ENCODE measurements around the gene IQGAP3.
A peak's percentile ranks its signal among the peaks of the same experiment; 100 is the strongest.

The IQGAP3 gene

DNA sequence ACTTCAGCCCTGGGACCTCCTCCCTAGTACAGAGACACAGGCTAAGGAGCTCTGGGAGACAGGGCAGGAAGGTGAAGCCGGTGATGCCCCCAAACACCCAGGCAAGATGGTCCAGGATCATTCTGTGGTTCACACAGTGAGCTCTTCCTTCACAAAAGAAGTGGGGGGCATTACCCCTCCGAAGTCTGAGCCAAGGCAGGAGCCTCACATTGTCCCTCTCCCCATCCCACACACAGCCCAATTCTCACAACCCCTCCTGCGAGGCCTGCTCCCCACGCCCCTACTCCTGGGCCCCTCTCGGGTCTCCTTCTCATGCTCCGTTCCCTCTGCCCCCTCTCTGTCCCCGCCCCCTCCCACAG, 82.5 kb downstream of the IQGAP3 start:
- H3K4me1 Mint-ChIP-seq (ENCODE audit: low read depth) = peaks cover 69% of the 10 kb centered on the region

DNA sequence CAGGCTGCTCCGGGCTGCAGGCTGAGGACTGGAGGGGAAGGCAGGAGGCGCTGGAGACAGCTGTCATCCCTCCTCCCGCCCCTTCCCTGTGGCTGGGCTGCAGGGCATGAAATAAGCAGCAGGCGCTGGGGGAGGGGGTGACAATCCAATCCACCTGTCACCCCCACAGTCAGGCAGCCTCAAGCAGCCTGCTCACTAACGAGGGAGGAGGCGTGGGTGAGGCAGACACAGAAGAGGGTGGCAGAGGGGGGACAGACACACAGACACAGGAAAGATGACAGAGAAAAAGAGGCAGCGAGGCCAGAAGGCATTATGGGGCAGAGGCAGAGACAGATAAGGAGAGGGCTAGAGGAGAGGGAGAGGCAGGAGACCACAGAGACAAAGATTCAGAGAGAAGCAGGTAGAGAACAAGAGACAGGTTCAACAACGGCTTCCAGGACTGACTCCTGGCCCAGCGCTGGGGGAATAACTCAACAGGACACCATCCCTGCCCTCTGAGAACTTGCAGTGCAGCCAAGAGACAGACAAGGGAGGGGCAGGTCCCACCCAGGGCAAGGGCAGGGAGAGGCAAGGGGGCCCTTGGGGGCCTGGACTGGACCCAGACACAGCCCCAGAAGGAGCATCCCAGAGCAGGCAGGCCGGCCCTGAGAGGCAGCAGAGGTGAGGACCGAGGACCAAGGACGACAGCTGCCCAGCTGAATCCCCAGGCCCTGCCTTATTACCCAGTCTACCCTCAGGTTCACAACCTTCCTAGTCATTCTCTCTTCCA, 83.0 kb downstream of the IQGAP3 start:
- Mint-ChIP-seq H3K4me3 (peak overlapping the region; percentile 69), H3K36me3 (ENCODE audit: low read depth) (peaks cover 15% of the 10 kb centered on the region), H3K27me3 (ENCODE audit: low read depth) (no peaks in the 10 kb centered on the region), H3K9me3 (no peaks in the 10 kb centered on the region), H3K27ac (peak overlapping the region; percentile 79), H3K4me1 (ENCODE audit: low read depth) (peaks cover 68% of the 10 kb centered on the region)

More for the DNA sequence above, 82.5 kb downstream of the IQGAP3 start:
- Mint-ChIP-seq H3K27me3 (ENCODE audit: low read depth) (no peaks in the 10 kb centered on the region), H3K4me3 (no peak overlapping the region), H3K9me3 (no peaks in the 10 kb centered on the region), H3K36me3 (ENCODE audit: low read depth) (peaks cover 15% of the 10 kb centered on the region), H3K27ac (peak overlapping the region; percentile 67)

DNA sequence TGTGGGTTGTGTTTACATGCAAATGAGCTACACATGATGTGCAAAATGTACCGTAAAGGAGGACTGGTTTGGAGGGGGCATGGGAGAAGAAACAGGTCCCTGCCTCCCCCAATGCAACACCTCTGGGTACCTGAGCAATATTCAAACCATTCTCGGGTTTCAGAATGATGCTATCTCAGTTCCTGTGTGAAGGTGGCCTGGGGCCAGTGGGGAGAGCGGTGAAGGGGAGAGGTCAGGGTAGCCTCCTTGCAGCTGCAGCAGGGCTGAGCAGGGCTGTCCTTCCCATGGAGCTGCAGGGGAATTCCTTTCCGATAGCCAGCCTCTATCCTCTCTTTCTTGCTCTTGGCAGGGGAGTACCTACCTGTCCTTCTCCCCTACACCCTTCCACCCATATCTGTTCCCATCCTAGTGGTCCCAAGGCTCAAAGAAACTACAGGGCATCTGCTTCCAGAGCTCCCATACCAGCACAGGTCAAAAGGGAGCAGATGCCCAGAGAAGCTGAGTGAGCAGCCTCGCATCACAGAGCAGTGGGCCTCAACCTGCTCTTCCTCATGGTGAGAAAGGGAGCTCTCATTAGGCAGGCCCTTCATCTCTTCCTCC, 83.7 kb downstream of the IQGAP3 start:
- Mint-ChIP-seq H3K36me3 (ENCODE audit: low read depth) (peaks cover 15% of the 10 kb centered on the region), H3K27ac (peak overlapping the region; percentile 79)

DNA sequence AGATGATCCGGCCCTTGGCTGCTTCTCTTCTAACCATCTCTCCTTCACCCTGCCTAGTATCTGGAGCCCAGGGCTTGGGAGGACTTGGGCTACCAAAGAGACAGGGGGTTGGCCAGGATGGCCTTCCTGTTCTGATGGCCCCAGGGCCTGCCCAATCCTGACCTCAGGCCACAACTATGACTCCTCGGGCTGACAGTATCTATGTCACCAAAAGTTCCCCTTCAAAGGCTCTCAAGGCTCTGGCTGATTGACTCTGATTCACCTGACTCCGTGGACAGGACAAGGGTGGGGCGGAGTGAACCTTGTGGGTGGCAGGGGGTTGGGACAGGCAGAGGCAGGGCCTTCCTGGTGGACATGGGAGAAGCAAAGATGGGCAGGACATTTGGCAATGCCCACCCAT, 84.5 kb downstream of the IQGAP3 start:
- Mint-ChIP-seq H3K36me3 (ENCODE audit: low read depth) (peaks cover 13% of the 10 kb centered on the region), H3K9me3 (no peaks in the 10 kb centered on the region), H3K4me3 (peak overlapping the region; percentile 69), H3K27ac (peak overlapping the region; percentile 81), H3K27me3 (ENCODE audit: low read depth) (no peaks in the 10 kb centered on the region), H3K4me1 (ENCODE audit: low read depth) (peaks cover 60% of the 10 kb centered on the region)

More for the DNA sequence above, 83.7 kb downstream of the IQGAP3 start:
- no peaks in the 10 kb centered on the region for H3K27me3 Mint-ChIP-seq (ENCODE audit: low read depth)
- H3K4me1 Mint-ChIP-seq (ENCODE audit: low read depth) = peaks cover 62% of the 10 kb centered on the region
- H3K9me3 Mint-ChIP-seq = no peaks in the 10 kb centered on the region
- H3K4me3 Mint-ChIP-seq = peak overlapping the region; percentile 69

DNA sequence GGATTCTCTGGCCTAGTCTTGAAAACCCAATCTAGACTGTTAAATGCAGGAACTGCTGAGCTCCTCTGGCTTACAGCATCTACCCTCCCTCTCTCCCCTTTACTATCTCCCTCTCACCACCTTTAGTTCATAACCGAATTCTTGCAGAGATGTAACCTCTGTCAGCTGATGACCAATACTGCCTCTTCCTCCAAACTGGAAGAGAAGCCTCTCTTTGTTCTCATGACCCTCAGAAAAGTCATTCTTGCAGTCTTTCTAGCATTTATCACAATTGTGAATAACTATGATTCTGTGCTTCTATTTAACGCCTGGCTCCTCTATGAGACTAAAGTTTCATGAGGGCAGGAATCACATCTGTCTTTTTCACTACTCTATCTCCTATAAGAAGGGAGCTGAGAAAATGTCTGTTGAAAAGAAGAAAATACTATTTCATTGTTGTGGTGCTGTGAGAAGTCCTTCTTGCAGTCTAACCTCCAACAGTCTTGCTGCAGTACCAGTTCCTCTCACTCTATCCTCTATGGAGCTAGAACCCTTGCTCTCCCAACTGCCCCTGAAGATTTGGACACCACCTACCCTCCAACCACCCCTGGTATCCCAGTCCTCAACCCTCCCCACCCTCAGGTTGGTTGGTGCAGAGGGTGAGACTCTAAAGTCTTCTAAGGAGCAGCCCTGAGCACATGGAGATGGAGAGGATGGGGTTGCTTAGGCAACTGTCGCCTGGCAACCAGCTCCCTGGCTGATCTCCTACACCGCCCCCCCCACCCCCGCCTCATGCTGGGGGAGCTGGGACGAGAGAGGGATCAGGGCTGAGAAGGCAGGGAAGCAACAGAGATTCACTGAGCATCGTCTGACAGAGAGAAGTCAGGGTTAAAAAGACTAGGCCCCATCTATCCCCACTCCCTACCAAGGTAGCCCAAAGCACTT, 85.7 kb downstream of the IQGAP3 start:
- Mint-ChIP-seq H3K9me3 (no peaks in the 10 kb centered on the region), H3K36me3 (ENCODE audit: low read depth) (peaks cover 13% of the 10 kb centered on the region), H3K27ac (no peak overlapping the region), H3K4me1 (ENCODE audit: low read depth) (peaks cover 59% of the 10 kb centered on the region), H3K4me3 (no peak overlapping the region), H3K27me3 (ENCODE audit: low read depth) (no peaks in the 10 kb centered on the region)

DNA sequence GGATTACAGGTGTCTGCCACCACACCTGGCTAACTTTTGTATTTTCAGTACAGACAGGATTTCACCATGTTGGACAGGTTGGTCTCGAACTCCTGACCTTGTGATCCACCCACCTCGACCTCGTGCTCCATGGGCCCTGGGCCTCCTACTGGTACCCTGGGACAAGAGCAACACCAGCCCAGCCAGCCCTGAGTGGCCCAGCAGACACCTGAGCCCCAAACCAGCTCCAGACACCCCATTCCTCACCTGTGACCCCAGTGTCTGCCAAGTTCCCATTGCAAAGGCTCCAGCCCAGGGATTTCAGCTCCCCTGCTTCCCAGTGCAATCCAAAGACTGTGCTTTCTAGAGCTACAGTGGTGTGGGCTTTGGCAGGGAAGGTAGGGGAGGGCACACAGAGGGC, 86.4 kb downstream of the IQGAP3 start:
- no peak overlapping the region for H3K27ac Mint-ChIP-seq
- peaks cover 19% of the 10 kb centered on the region for H3K36me3 Mint-ChIP-seq (ENCODE audit: low read depth)
- no peaks in the 10 kb centered on the region for H3K27me3 Mint-ChIP-seq (ENCODE audit: low read depth)
- H3K4me3 Mint-ChIP-seq = no peak overlapping the region
- H3K4me1 Mint-ChIP-seq (ENCODE audit: low read depth) = peaks cover 61% of the 10 kb centered on the region
- H3K9me3 Mint-ChIP-seq = no peaks in the 10 kb centered on the region

DNA sequence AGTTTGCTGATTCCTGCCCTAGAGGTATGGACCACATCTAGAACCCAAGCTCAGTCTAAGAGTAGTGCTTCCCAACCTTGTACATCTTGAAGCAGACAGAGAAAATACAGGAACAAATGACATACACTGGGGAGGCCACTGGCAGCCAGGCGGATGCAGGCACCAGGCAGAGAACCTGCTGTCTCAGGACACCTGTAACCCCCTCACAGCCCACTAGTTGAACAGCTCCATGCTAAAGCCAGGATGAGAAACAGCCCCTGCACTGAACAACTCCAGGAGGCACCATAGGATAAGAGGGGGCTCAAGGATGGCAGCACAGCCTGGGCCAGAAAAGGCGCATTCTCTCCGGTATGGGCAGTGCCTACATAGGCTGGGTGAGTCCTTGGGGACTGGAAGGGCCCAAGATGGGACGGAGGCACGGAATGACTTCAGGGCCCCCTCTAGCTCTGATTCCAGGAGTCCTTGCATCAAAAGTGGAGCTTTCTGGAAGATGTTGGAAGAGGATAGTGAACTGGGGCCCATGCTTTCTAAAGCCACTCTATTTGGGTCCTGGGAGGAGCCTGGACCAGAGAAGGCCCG, 87.8 kb downstream of the IQGAP3 start:
- Mint-ChIP-seq H3K4me3 (no peak overlapping the region), H3K27ac (no peak overlapping the region), H3K4me1 (ENCODE audit: low read depth) (peaks cover 59% of the 10 kb centered on the region), H3K27me3 (ENCODE audit: low read depth) (no peaks in the 10 kb centered on the region), H3K9me3 (no peaks in the 10 kb centered on the region), H3K36me3 (ENCODE audit: low read depth) (peaks cover 33% of the 10 kb centered on the region)

DNA sequence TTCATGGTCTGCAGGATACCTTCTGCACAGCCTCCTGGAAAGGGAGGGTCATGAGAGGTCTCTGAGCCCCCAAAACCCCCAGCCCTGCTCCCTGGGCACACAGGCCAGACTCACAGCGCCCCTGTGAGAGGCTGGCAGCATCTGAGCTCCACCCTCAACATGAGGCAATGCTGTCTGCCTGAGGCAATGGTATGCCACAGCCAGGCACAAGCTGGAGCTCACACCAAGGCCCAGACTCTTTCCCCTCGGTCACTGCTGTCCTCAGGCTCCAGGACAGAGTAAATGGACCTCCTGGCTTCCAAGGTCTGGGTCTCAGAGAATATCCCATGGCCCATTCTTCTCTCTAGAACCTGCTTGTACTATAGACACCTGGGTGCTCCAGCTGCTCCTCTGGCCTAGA, 89.0 kb downstream of the IQGAP3 start:
- H3K27ac Mint-ChIP-seq = no peak overlapping the region

DNA sequence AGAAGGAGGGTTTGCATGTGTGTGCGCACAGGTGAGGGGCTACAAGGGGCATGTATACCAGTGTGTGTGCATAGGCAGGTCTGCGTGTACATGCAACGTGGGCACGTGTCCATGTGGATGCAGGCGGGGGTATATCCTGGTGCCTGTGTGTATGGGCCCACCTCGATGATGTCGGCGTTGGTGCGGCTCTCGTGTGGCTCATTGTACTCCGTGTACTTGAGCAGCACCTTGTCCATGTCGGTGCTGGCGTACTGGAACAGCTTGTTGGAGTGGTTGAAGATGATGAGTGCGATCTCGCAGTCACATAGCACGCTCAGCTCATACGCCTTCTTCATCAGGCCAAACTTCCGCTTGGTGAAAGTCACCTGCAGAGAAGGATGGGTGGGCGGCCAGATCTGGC, 90.1 kb downstream of the IQGAP3 start:
- no peak overlapping the region for H3K4me3 Mint-ChIP-seq
- no peak overlapping the region for H3K27ac Mint-ChIP-seq
- no peaks in the 10 kb centered on the region for H3K27me3 Mint-ChIP-seq (ENCODE audit: low read depth)
- H3K9me3 Mint-ChIP-seq = no peaks in the 10 kb centered on the region
- peaks cover 46% of the 10 kb centered on the region for H3K36me3 Mint-ChIP-seq (ENCODE audit: low read depth)
- H3K4me1 Mint-ChIP-seq (ENCODE audit: low read depth) = peaks cover 40% of the 10 kb centered on the region

More for the DNA sequence above, 89.0 kb downstream of the IQGAP3 start:
- no peaks in the 10 kb centered on the region for H3K9me3 Mint-ChIP-seq
- H3K36me3 Mint-ChIP-seq (ENCODE audit: low read depth) = peaks cover 42% of the 10 kb centered on the region
- peaks cover 48% of the 10 kb centered on the region for H3K4me1 Mint-ChIP-seq (ENCODE audit: low read depth)
- no peak overlapping the region for H3K4me3 Mint-ChIP-seq
- no peaks in the 10 kb centered on the region for H3K27me3 Mint-ChIP-seq (ENCODE audit: low read depth)

DNA sequence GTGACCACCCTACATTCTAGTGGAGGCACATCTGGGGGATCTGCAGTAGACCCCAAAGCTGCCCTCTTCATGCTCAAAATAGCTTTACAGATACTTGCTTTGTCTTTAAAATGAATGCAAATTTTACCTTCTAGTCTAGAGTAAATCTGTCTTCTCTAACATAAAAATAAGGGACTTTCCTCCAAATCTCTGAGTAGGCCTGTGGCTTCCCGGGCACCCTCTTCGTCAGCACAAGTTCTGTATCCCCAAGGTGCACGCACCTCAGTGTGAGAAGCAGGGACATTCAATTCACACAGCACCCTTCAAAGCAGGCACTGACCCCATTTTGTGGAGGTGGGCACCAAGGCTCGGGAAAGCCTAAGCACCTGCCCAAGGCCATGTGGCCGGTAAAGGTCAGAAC, 90.8 kb downstream of the IQGAP3 start:
- Mint-ChIP-seq H3K9me3 (no peaks in the 10 kb centered on the region), H3K36me3 (ENCODE audit: low read depth) (peaks cover 49% of the 10 kb centered on the region), H3K4me1 (ENCODE audit: low read depth) (peaks cover 37% of the 10 kb centered on the region), H3K4me3 (peak overlapping the region; percentile 45), H3K27ac (peak overlapping the region; percentile 88), H3K27me3 (ENCODE audit: low read depth) (no peaks in the 10 kb centered on the region)

DNA sequence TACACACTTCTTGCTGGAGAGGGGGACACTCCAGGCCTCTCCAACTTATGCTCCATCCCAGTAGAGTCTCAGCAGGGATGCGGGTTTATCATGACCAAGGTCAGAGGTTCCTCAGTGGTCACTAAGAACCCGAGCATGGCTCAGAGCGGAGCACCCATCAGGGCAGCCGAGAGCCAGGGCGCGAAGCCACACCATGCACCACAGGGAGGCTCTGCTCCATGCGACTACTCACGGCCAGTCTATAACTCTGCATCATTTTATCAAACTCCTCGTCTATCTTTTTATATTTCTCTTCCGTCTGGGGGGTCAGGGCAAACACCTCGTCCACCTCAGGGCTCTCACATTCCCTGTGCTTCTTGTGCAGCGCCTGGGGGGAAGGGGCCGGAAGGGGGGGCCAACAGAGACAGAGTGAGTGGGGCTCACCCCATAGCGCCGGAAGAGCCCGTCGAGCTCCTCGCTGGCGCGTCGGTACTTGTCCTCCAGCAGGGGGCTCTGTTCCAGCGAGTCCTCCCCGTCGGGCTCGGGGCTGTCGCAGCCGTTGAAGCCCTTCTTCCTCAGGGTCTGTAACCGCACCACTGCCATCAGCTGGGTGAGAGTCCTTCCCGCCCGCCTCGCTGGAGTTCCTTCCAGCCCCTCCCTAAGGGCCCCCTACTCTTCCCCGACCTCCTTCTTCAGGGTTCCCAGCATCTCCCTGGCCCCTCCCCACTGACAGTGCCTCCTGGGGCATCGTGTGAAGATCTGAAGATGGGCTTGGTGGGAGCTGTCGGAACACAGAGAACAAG, 91.8 kb downstream of the IQGAP3 start:
- Mint-ChIP-seq H3K27me3 (ENCODE audit: low read depth) (no peaks in the 10 kb centered on the region), H3K27ac (peak overlapping the region; percentile 88), H3K9me3 (no peaks in the 10 kb centered on the region), H3K4me3 (peak overlapping the region; percentile 45), H3K36me3 (ENCODE audit: low read depth) (peaks cover 49% of the 10 kb centered on the region), H3K4me1 (ENCODE audit: low read depth) (peaks cover 36% of the 10 kb centered on the region)

DNA sequence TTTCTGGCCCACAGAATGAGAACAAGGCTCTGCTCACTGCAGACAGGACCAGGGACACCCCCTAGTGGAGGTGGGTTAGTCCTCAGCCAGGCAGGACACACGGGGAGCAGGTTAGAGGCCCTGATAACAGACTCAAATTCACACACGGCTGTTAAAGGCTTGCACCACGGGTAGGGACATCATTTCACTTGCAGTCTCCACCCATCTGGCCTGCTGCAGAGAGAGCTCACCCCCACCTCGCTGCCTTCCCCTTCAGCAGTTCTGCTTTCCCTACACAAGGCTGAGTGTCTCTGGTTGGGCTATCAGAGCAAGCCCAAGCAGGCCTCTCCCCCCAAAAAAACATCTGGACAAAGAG, 92.4 kb downstream of the IQGAP3 start:
- Mint-ChIP-seq H3K36me3 (ENCODE audit: low read depth) (peaks cover 51% of the 10 kb centered on the region), H3K27ac (no peak overlapping the region), H3K4me3 (no peak overlapping the region), H3K4me1 (ENCODE audit: low read depth) (peaks cover 35% of the 10 kb centered on the region), H3K9me3 (no peaks in the 10 kb centered on the region), H3K27me3 (ENCODE audit: low read depth) (no peaks in the 10 kb centered on the region)

DNA sequence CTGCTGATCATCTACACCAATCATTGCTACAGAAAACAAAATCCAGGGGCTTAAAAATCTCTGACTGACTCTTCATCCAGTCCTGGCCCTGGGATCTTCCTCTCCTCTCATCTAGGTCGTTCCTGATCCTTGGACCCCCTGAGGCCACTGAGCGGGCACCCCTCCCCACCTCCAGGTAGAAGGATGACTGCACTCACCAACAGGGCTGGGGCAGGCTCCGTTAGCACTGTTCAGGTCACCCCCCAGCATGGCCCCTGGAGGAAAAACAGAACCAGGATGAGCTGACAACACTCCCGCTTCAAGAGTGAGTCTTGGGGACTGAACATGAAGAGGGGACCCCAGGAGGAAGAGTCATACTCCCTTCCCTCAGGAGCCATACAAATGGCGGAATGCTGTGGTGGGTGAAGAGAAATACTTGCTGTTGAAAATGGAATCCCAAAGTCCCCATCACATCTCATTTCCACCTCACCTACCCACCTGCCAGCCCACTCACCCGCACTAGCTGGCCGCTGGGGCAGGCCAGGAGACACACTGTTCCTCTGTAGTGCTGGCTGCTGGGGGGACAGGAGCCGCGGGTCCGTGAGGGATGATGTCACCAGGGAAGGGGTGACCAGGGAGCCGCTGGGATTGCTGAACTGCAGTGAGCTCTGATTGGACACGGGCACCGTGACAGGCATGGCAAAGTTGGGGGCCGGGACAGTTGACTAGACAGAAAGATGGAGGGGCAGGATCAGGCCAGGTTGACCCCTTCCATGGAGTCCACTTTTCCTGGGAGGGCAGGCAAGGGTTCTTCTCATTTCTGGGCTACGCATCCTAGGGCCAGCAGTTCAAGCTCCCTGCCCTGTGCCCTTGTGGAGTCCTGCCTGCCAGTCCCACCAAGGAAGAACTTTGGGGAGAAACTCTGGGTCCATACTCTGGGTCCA, 93.0 kb downstream of the IQGAP3 start:
- H3K9me3 Mint-ChIP-seq = no peaks in the 10 kb centered on the region
- H3K27me3 Mint-ChIP-seq (ENCODE audit: low read depth) = no peaks in the 10 kb centered on the region
- peaks cover 54% of the 10 kb centered on the region for H3K36me3 Mint-ChIP-seq (ENCODE audit: low read depth)
- no peak overlapping the region for H3K4me3 Mint-ChIP-seq
- H3K4me1 Mint-ChIP-seq (ENCODE audit: low read depth) = peaks cover 35% of the 10 kb centered on the region
- H3K27ac Mint-ChIP-seq = peak overlapping the region; percentile 5
